ENCODE measurements around the gene CDC45. TPM values are rescaled to one million over a fixed set of nuclear protein-coding genes. Genes with fewer than 3 reads are reported as not detected.

The CDC45 gene
- total and polyA plus RNA-seq, 2 donors (not counting 1 experiment from before 2014, with no cell fraction given): 3.8 to 12.0 TPM

GRCh38 chr22:19467912-19468311 lies 11.8 kb upstream of the CDC45 start:
- H3K36me3 ChIP-seq (ENCODE audit: control insufficient read depth, insufficient read depth, low read length): peaks cover 38% of the 10 kb centered on the region
- H4K20me1 ChIP-seq (ENCODE audit: control insufficient read depth, extremely low read depth, insufficient read depth, low read length): no peaks in the 10 kb centered on the region
- no peak for DNase-seq (ENCODE audit: low read depth in 2 of 2)
- no peaks in the 10 kb centered on the region for H3K27me3 ChIP-seq (ENCODE audit: control insufficient read depth, insufficient read depth, low read length)
- H3K27ac ChIP-seq (ENCODE audit: insufficient read depth, low read length): no peak overlapping the region
- peaks cover 7% of the 10 kb centered on the region for H3K4me1 ChIP-seq (ENCODE audit: control insufficient read depth, extremely low read depth, insufficient read depth, low read length)
- H3K9ac ChIP-seq (ENCODE audit: insufficient read depth, low read length): no peak overlapping the region
- no peak overlapping the region for H3K4me3 ChIP-seq (replicated peaks in 1 of 4; ENCODE audit: control extremely low read depth in 1 of 4, insufficient read depth in 1 of 4, low read depth in 3 of 4, low read length in 4 of 4)
- TF ChIP-seq EZH2 (IDR thresholded peaks at IDR 0.05; ENCODE audit: low read length, missing control alignments): no peak
- TF ChIP-seq, protein P1, sequence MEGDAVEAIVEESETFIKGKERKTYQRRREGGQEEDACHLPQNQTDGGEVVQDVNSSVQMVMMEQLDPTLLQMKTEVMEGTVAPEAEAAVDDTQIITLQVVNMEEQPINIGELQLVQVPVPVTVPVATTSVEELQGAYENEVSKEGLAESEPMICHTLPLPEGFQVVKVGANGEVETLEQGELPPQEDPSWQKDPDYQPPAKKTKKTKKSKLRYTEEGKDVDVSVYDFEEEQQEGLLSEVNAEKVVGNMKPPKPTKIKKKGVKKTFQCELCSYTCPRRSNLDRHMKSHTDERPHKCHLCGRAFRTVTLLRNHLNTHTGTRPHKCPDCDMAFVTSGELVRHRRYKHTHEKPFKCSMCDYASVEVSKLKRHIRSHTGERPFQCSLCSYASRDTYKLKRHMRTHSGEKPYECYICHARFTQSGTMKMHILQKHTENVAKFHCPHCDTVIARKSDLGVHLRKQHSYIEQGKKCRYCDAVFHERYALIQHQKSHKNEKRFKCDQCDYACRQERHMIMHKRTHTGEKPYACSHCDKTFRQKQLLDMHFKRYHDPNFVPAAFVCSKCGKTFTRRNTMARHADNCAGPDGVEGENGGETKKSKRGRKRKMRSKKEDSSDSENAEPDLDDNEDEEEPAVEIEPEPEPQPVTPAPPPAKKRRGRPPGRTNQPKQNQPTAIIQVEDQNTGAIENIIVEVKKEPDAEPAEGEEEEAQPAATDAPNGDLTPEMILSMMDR (conservative IDR thresholded peaks at IDR 0.05 in 1 of 2, IDR thresholded peaks at IDR 0.05 in 1 of 2; ENCODE audit: low read depth in 1 of 2, low read length in 2 of 2): no peak
- H3K4me2 ChIP-seq (ENCODE audit: extremely low read depth, insufficient read depth, low read length): no peak overlapping the region
- H3K9me3 ChIP-seq (ENCODE audit: control insufficient read depth, insufficient read depth, low read depth, low read length): no peaks in the 10 kb centered on the region
- peaks cover 2% of the 10 kb centered on the region for H3K79me2 ChIP-seq (ENCODE audit: control insufficient read depth, insufficient read depth, low read length)
- H2AFZ ChIP-seq (ENCODE audit: low read length): no peak overlapping the region

DNA sequence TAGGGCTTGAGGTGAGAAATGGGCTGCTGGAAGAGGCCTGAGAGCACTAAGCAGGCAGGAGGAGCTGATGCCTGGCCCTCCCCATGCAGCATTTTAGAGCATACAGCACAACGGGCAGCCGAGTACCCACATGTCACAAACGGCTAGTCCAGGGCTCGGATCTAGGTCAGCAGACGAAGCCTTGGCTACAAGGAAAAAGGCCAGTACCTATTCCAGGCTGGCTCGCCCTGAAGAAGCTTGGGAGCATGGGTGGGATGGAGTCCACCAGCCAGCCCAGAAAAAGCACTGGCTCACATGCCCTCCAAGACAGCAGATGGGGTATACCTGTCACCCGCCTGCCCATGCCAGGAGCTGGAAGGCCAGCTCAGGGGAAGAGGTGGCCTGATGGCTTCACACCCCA lies 10.3 kb upstream of the CDC45 start:
- TF ChIP-seq, protein P1 (conservative IDR thresholded peaks at IDR 0.05 in 1 of 2, IDR thresholded peaks at IDR 0.05 in 1 of 2; ENCODE audit: low read depth in 1 of 2, low read length in 2 of 2): no peak
- Histone ChIP-seq H3K4me1 (ENCODE audit: control insufficient read depth, extremely low read depth, insufficient read depth, low read length) (peaks cover 2% of the 10 kb centered on the region), H2AFZ (ENCODE audit: low read length) (no peak overlapping the region), H3K27me3 (ENCODE audit: control insufficient read depth, insufficient read depth, low read length) (no peaks in the 10 kb centered on the region), H4K20me1 (ENCODE audit: control insufficient read depth, extremely low read depth, insufficient read depth, low read length) (no peaks in the 10 kb centered on the region), H3K79me2 (ENCODE audit: control insufficient read depth, insufficient read depth, low read length) (peaks cover 9% of the 10 kb centered on the region), H3K9me3 (ENCODE audit: control insufficient read depth, insufficient read depth, low read depth, low read length) (no peaks in the 10 kb centered on the region), H3K9ac (ENCODE audit: insufficient read depth, low read length) (no peak overlapping the region), H3K4me2 (ENCODE audit: extremely low read depth, insufficient read depth, low read length) (no peak overlapping the region), H3K27ac (ENCODE audit: insufficient read depth, low read length) (no peak overlapping the region), H3K36me3 (ENCODE audit: control insufficient read depth, insufficient read depth, low read length) (peaks cover 41% of the 10 kb centered on the region), H3K4me3 (replicated peaks in 1 of 4; ENCODE audit: control extremely low read depth in 1 of 4, insufficient read depth in 1 of 4, low read depth in 3 of 4, low read length in 4 of 4) (no peak overlapping the region)
- no peak for DNase-seq (ENCODE audit: low read depth in 2 of 2)

- Histone ChIP-seq H3K27ac (ENCODE audit: insufficient read depth, low read length) (no peak overlapping the region), H3K9me3 (ENCODE audit: control insufficient read depth, insufficient read depth, low read depth, low read length) (no peaks in the 10 kb centered on the region), H3K79me2 (ENCODE audit: control insufficient read depth, insufficient read depth, low read length) (peaks cover 12% of the 10 kb centered on the region), H3K4me2 (ENCODE audit: extremely low read depth, insufficient read depth, low read length) (no peak overlapping the region), H2AFZ (ENCODE audit: low read length) (no peak overlapping the region), H3K4me3 (replicated peaks in 1 of 4; ENCODE audit: control extremely low read depth in 1 of 4, insufficient read depth in 1 of 4, low read depth in 3 of 4, low read length in 4 of 4) (no peak overlapping the region), H4K20me1 (ENCODE audit: control insufficient read depth, extremely low read depth, insufficient read depth, low read length) (no peaks in the 10 kb centered on the region), H3K36me3 (ENCODE audit: control insufficient read depth, insufficient read depth, low read length) (peaks cover 38% of the 10 kb centered on the region), H3K9ac (ENCODE audit: insufficient read depth, low read length) (no peak overlapping the region), H3K27me3 (ENCODE audit: control insufficient read depth, insufficient read depth, low read length) (no peaks in the 10 kb centered on the region), H3K4me1 (ENCODE audit: control insufficient read depth, extremely low read depth, insufficient read depth, low read length) (no peaks in the 10 kb centered on the region)
- TF ChIP-seq, protein P1 (conservative IDR thresholded peaks at IDR 0.05 in 1 of 2, IDR thresholded peaks at IDR 0.05 in 1 of 2; ENCODE audit: low read depth in 1 of 2, low read length in 2 of 2): no peak
- TF ChIP-seq EZH2 (IDR thresholded peaks at IDR 0.05; ENCODE audit: low read length, missing control alignments): no peak
- no peak for DNase-seq (ENCODE audit: low read depth in 2 of 2)
These were observed 9.7 kb upstream of the CDC45 start for GRCh38 chr22:19470010-19470409.

All from fibroblast of lung (primary cell).